ENCODE data around the gene MISP3.

GRCh38 chr19:14027856-14028450 lies 44.6 kb upstream of the MISP3 start, which contains the start of gene RLN3:
- TF ChIP-seq CTCF (IDR thresholded peaks at IDR 0.05), result no peak
- no peak for TF ChIP-seq POLR2A (IDR thresholded peaks at IDR 0.05)

All from heart left ventricle (tissue), 13 donors.